ENCODE results near the gene KIF1B. TPM values are rescaled to one million over a fixed set of nuclear protein-coding genes. Genes with fewer than 3 reads are reported as not detected.
"Not testable (repeated sequence)": the region's sequence is repeated elsewhere in the genome, so short reads cannot be mapped to it uniquely, and the experiment has no call there.

KIF1B gene
- total RNA-seq, 2 experiments from 2014 or later: 12.3 to 13.5 TPM

DNA sequence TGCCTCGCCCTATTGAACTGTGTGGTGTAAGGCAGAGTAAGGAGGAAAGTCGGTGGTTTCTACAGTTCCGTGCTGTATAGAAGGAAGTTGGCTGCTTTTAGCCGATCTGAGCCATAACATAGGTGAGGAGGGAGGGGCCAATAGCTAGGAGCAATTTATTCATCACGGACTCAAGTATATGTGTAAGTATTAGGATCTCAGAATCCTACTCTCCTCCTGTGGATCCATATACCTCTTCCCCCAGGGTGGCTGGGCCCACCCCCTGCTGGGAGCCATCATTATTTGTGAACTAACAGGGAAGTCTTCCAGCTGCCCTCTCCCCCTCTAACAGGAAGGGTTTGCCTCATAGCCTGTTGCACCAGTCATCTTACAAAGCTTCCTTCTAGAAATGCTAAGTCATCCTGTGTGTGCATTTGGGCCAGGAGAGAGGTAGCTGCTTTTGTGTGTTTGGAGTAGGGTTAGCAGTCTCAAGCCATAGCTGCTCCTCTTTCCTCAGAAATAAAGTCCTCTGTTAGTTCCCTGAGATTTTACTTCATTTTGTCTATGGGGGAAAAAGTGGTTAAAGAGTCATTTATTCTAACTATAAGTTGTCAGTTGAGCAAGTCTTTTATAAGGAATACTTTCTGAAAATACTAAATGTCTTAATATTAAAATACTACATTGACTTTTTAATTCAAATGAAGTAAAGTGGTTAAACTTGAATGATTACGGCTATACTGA lies 205.0 kb downstream of the KIF1B start:
- H3K4me1 Mint-ChIP-seq: peaks cover 6% of the 10 kb centered on the region
- DNase-seq: no peak
- ATAC-seq: peak; percentile 68
- intact Hi-C loops (cut with DNase I, micrococcal nuclease): no loop called here
- no peaks in the 10 kb centered on the region for H3K9me3 Mint-ChIP-seq (ENCODE audit: low read depth)
- H3K27ac Mint-ChIP-seq: peak overlapping the region; percentile 83
- ChIA-PET CTCF (interaction anchor here (0.6 to 1.0 kb wide), 2 partner anchors 15 to 277 kb away, joined by 4 read pairs; partner anchors contain the start of gene CENPS), POLR2A (interaction anchor here (0.6 kb wide), 1 partner anchor 149 kb away, joined by 3 read pairs; no protein-coding TSS in a partner anchor)
- H3K36me3 Mint-ChIP-seq (ENCODE audit: low read depth): peaks cover 51% of the 10 kb centered on the region
- H3K27me3 Mint-ChIP-seq: no peaks in the 10 kb centered on the region
- no peak overlapping the region for H3K4me3 Mint-ChIP-seq

DNA sequence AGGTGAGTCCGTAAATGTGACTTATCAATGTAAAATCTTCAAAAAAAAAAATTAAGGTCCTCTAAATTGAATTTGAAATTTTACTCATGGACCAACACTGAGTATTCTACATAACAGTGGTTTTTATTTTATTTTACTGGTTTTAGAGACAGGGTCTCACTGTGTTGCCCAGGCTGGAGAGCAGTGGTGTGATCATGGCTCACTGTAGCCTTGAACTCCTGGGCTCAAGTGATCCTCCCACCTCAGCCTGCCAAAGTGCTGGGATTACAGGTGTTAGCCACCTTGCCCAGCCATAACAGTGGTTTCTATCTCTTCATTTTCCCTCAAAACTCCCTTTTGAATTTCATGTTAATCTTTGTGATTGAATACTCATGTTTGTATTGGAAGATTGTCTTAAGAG lies 205.6 kb downstream of the KIF1B start:
- intact Hi-C loops (cut with DNase I, micrococcal nuclease); POLR2A ChIA-PET; H3K4me1 Mint-ChIP-seq; H3K9me3 Mint-ChIP-seq (ENCODE audit: low read depth); H3K27ac Mint-ChIP-seq; H3K27me3 Mint-ChIP-seq; ATAC-seq; DNase-seq; H3K4me3 Mint-ChIP-seq: not testable (repeated sequence)
- CTCF ChIA-PET: interaction anchor here (0.9 to 1.0 kb wide), 2 partner anchors 14 to 78 kb away, joined by 3 to 4 read pairs; partner anchors contain the start of gene CENPS
- peaks cover 49% of the 10 kb centered on the region for H3K36me3 Mint-ChIP-seq (ENCODE audit: low read depth)

DNA sequence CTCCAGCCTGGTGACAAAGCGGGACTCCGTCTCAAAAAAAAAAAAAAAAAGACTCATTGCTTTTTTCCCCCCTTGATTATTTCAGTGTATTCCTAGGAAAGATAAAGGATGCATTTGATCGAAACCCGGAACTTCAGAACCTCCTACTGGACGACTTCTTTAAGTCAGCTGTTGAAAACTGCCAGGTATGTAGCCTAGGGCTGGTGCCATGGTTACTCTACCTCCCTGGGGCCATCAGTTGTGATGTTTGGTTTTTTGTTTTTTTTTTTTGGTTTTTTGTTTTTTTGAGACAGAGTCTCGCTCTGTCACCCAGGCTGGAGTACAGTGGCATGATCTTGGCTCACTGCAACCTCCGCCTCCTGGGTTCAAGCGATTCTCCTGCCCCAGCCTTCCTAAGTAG lies 208.4 kb downstream of the KIF1B start:
- POLR2A ChIA-PET: interaction anchor here (0.6 kb wide), 2 partner anchors 47 to 253 kb away, joined by 3 to 4 read pairs; no protein-coding TSS in a partner anchor
- CTCF ChIA-PET, H3K27ac Mint-ChIP-seq: not testable (repeated sequence)

DNA sequence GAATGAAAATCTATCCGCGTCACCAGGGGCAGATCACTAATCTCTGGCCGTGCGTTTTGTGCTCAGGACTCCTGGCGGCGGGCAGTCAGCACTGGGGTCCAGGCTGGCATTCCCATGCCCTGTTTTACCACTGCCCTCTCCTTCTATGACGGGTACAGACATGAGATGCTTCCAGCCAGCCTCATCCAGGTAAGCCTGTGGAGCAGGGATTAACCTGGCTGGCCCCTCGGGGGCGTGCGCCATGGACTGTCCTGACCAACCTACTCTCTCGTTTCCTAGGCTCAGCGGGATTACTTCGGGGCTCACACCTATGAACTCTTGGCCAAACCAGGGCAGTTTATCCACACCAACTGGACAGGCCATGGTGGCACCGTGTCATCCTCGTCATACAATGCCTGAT lies 209.0 kb downstream of the KIF1B start:
- ATAC-seq: no peak
- H3K27me3 Mint-ChIP-seq: no peaks in the 10 kb centered on the region
- POLR2A ChIA-PET: no interaction called here

More for the DNA sequence above, 208.4 kb downstream of the KIF1B start:
- H3K4me1 Mint-ChIP-seq; intact Hi-C loops (cut with DNase I, micrococcal nuclease); H3K9me3 Mint-ChIP-seq (ENCODE audit: low read depth); ATAC-seq; H3K27me3 Mint-ChIP-seq; DNase-seq; H3K4me3 Mint-ChIP-seq: not testable (repeated sequence)
- peaks cover 29% of the 10 kb centered on the region for H3K36me3 Mint-ChIP-seq (ENCODE audit: low read depth)

DNA sequence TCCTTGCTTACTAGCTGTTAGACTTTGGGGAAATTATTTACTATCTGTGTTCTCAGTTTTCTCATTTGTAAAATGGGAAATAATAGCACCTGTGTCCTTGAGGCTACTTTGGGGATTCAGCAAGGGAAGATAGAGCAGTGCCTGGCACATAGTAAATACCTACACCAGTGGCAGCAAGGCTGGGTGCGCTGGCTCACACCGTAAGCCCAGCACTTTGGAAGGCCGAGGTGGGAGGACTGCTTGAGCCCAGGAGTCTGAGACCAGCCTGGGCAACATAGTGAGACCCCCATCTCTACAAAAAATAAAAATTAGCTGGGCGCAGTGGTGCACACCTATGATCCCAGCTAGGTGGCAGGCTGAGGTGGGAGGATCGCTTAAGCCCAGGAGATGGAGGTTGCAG lies 211.3 kb downstream of the KIF1B start:
- ChIA-PET POLR2A (no interaction called here), CTCF (interaction anchor here (0.6 to 1.0 kb wide), 3 partner anchors 9 to 435 kb away, joined by 3 to 5 read pairs (median 3); no protein-coding TSS in a partner anchor)
- Mint-ChIP-seq H3K4me3 (no peak overlapping the region), H3K9me3 (ENCODE audit: low read depth) (no peaks in the 10 kb centered on the region), H3K36me3 (ENCODE audit: low read depth) (peaks cover 20% of the 10 kb centered on the region), H3K27me3 (no peaks in the 10 kb centered on the region), H3K27ac (no peak overlapping the region), H3K4me1 (no peaks in the 10 kb centered on the region)
- DNase-seq (no peak), ATAC-seq (no peak)
- intact Hi-C loops (cut with DNase I, micrococcal nuclease): no loop called here

More for the DNA sequence above, 209.0 kb downstream of the KIF1B start:
- no peaks in the 10 kb centered on the region for H3K9me3 Mint-ChIP-seq (ENCODE audit: low read depth)
- H3K36me3 Mint-ChIP-seq (ENCODE audit: low read depth): peaks cover 29% of the 10 kb centered on the region
- DNase-seq: no peak
- no peak overlapping the region for H3K4me3 Mint-ChIP-seq
- CTCF ChIA-PET: no interaction called here
- H3K4me1 Mint-ChIP-seq: peaks cover 6% of the 10 kb centered on the region
- intact Hi-C loops (cut with DNase I, micrococcal nuclease): no loop called here
- no peak overlapping the region for H3K27ac Mint-ChIP-seq

DNA sequence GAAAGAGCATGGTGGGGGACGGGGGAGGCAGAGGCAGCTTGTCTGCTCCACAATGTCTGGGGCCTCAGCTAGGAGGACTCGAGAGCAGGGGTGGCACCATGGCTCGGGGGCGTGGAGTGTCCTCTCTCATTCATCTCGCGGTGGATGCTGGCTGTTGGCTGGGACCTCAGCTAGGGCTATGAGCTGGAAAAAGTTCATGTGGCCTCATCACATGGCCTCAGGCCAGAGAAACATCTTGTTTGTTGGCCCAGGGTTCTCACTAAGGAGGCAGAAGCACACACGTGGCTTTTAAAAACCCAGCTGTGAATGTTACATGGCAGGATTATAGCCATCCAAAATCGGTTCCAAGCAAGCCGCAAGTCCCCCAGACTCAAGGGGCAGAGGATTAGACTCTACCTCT lies 213.7 kb downstream of the KIF1B start:
- DNase-seq: no peak
- Mint-ChIP-seq H3K9me3 (ENCODE audit: low read depth) (no peaks in the 10 kb centered on the region), H3K27ac (no peak overlapping the region), H3K27me3 (no peaks in the 10 kb centered on the region), H3K36me3 (ENCODE audit: low read depth) (peaks cover 12% of the 10 kb centered on the region), H3K4me1 (peaks cover 2% of the 10 kb centered on the region), H3K4me3 (no peak overlapping the region)
- CTCF ChIA-PET: no interaction called here
- intact Hi-C loops (cut with DNase I, micrococcal nuclease): no loop called here
- no peak for ATAC-seq
- POLR2A ChIA-PET: interaction anchor here (0.7 kb wide), 1 partner anchor 24 kb away, joined by 3 read pairs; no protein-coding TSS in a partner anchor

DNA sequence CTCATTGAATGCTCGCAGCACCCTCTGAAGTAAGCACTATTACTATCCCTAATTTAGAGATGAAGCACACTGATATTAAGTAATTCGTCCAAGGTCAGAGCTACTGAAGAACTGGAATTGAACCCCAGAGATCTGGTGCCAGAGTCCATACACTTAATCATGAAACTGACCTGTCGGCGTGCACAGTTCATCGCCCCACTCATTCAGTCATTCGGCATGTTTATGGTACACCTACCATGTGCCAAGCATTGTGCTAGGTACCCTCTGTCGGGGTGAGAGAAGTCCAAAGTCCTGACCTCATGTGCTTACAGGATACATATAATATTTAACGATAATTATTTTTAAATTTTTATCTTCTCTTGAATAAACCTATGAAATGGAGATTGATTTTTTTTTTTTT lies 214.3 kb downstream of the KIF1B start:
- POLR2A ChIA-PET: no interaction called here
- Mint-ChIP-seq H3K4me1 (peaks cover 6% of the 10 kb centered on the region), H3K4me3 (no peak overlapping the region), H3K36me3 (ENCODE audit: low read depth) (peaks cover 7% of the 10 kb centered on the region), H3K27ac (no peak overlapping the region), H3K9me3 (ENCODE audit: low read depth) (no peaks in the 10 kb centered on the region), H3K27me3 (no peaks in the 10 kb centered on the region)
- ATAC-seq (no peak), DNase-seq (no peak)
- intact Hi-C loops (cut with DNase I, micrococcal nuclease): loop anchor here in 1 of 2 experiments (5.0 kb wide), 1 partner anchor 472 kb away; no protein-coding TSS in a partner anchor
- CTCF ChIA-PET: no interaction called here

DNA sequence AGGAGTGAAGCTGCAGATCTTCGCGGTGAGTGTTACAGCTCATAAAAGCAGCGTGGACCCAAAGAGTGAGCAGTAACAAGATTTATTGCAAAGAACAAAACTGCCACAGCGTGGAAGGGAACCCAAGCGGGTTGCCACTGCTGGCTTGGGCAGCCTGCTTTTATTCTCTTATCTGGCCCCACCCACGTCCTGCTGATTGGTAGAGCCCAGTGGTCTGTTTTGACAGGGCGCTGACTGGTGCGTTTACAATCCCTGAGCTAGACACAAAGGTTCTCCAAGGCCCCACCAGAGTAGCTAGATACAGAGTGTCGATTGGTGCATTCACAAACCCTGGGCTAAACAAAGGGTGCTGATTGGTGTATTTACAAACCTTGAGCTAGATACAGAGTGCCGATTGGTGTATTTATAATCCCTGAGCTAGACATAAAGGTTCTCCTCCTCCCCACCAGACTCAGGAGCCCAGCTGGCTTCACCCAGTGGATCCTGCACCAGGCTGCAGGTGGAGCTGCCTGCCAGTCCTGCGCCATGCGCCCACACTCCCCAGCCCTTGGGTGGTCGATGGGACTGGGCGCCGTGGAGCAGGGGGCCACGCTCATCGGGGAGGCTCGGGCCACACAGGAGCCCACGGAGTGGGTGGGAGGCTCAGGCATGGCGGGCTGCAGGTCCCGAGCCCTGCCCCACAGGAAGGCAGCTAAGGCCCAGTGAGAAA lies 215.6 kb downstream of the KIF1B start:
- H3K9me3 Mint-ChIP-seq (ENCODE audit: low read depth); DNase-seq; H3K27me3 Mint-ChIP-seq; H3K4me3 Mint-ChIP-seq; H3K36me3 Mint-ChIP-seq (ENCODE audit: low read depth); POLR2A ChIA-PET; H3K27ac Mint-ChIP-seq; ATAC-seq: not testable (repeated sequence)
- H3K4me1 Mint-ChIP-seq: peaks cover 11% of the 10 kb centered on the region
- intact Hi-C loops (cut with DNase I, micrococcal nuclease): loop anchor here in 1 of 2 experiments (5.0 kb wide), 1 partner anchor 474 kb away; no protein-coding TSS in a partner anchor
- CTCF ChIA-PET: interaction anchor here (0.6 kb wide), 1 partner anchor 67 kb away, joined by 3 read pairs; no protein-coding TSS in a partner anchor

DNA sequence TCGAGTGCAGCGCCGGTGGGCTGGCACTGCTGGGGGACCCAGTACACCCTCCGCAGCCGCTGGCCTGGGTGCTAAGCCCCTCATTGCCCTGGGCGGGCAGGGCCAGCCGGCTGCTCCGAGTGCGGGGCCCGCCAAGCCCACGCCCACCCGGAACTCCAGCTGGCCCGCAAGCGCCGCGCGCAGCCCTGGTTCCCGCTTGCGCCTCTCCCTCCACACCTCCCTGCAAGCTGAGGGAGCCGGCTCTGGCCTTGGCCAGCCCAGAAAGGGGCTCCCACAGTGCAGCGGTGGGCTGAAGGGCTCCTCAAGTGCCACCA lies 216.1 kb downstream of the KIF1B start:
- H3K4me1 Mint-ChIP-seq: peaks cover 16% of the 10 kb centered on the region
- H3K36me3 Mint-ChIP-seq (ENCODE audit: low read depth); DNase-seq; H3K27ac Mint-ChIP-seq; H3K27me3 Mint-ChIP-seq; H3K9me3 Mint-ChIP-seq (ENCODE audit: low read depth); POLR2A ChIA-PET; ATAC-seq; CTCF ChIA-PET; H3K4me3 Mint-ChIP-seq: not testable (repeated sequence)
- intact Hi-C loops (cut with DNase I, micrococcal nuclease): loop anchor here in 1 of 2 experiments (5.0 kb wide), 1 partner anchor 474 kb away; no protein-coding TSS in a partner anchor

DNA sequence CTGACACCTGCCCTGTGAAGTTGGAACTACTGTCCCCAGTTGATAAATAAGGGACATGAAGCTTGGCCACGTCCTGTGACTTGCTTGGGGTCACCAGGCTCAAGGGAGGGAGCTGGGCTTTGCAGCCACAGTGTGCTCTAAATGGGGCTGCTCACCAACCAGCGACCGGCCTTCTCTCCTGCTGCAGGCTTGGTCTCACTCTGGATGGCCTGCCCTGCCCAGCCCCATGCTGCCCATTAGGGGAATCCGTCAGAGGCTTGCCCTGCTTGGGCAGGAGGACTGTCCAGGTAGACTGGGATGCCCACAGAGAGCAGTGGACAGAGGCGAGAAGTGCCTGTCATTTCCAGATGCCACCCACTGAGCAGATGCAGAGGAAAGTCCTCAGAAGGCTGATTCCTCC lies 218.6 kb downstream of the KIF1B start:
- no peak overlapping the region for H3K27ac Mint-ChIP-seq
- peaks cover 22% of the 10 kb centered on the region for H3K4me1 Mint-ChIP-seq
- ChIA-PET POLR2A (no interaction called here), CTCF (interaction anchor here (0.5 to 3.3 kb wide), 12 partner anchors 15 to 775 kb away, joined by 3 to 36 read pairs (median 6); partner anchors contain the start of genes DFFA and KIF1B)
- H3K4me3 Mint-ChIP-seq: peak overlapping the region; percentile 76
- no peaks in the 10 kb centered on the region for H3K36me3 Mint-ChIP-seq (ENCODE audit: low read depth)
- ATAC-seq: no peak
- no peak for DNase-seq
- intact Hi-C loops (cut with DNase I, micrococcal nuclease): loop anchor here (1.0 to 5.0 kb wide), 9 partner anchors 30 to 555 kb away; partner anchors contain the start of genes KIF1B (in 1 of the 2) and PGD (in 1 of the 2)
- H3K9me3 Mint-ChIP-seq (ENCODE audit: low read depth): no peaks in the 10 kb centered on the region
- no peaks in the 10 kb centered on the region for H3K27me3 Mint-ChIP-seq

DNA sequence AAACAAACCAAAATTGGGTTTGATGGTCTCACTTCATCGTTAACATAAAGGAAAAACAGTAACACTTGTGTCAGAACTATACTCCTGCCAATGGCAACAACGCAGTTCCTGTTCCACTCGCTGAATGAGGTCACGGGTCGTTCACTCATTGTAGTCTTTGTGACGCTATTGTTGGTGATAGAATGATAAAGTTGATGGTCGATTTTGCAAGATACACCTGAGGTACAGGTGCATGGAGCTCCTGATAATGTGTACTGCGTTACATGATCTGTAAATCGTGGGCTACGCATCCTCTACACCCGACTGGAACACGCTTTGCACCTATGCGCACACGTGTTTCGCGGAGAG lies 219.5 kb downstream of the KIF1B start:
- POLR2A ChIA-PET: interaction anchor here (0.6 to 0.9 kb wide), 2 partner anchors 146 to 1479 kb away, joined by 3 read pairs; no protein-coding TSS in a partner anchor
- H3K27me3 Mint-ChIP-seq: no peaks in the 10 kb centered on the region
- peak overlapping the region; percentile 92 for H3K27ac Mint-ChIP-seq
- H3K4me1 Mint-ChIP-seq: peaks cover 22% of the 10 kb centered on the region
- intact Hi-C loops (cut with DNase I, micrococcal nuclease): loop anchor here (1.0 to 5.0 kb wide), 16 partner anchors 31 to 842 kb away; partner anchors contain the start of genes DFFA (in 2 of the 2), CTNNBIP1 (in 1 of the 2), LZIC (in 1 of the 2) and NMNAT1 (in 1 of the 2)
- peak overlapping the region; percentile 76 for H3K4me3 Mint-ChIP-seq
- no peaks in the 10 kb centered on the region for H3K9me3 Mint-ChIP-seq (ENCODE audit: low read depth)
- DNase-seq (peak; percentile 74), ATAC-seq (peak; percentile 24)
- CTCF ChIA-PET: interaction anchor here (0.6 to 3.3 kb wide), 15 partner anchors 14 to 607 kb away, joined by 3 to 36 read pairs (median 4); partner anchors contain the start of genes DFFA, KIF1B, LZIC and NMNAT1
- no peaks in the 10 kb centered on the region for H3K36me3 Mint-ChIP-seq (ENCODE audit: low read depth)
